ENCODE results near the gene ATP9B. TPM values are rescaled to one million over a fixed set of nuclear protein-coding genes. Genes with fewer than 3 reads are reported as not detected.

The ATP9B gene
- total and polyA plus RNA-seq, 4 donors = 7.1 to 31.4 (median 15.5) TPM

DNA sequence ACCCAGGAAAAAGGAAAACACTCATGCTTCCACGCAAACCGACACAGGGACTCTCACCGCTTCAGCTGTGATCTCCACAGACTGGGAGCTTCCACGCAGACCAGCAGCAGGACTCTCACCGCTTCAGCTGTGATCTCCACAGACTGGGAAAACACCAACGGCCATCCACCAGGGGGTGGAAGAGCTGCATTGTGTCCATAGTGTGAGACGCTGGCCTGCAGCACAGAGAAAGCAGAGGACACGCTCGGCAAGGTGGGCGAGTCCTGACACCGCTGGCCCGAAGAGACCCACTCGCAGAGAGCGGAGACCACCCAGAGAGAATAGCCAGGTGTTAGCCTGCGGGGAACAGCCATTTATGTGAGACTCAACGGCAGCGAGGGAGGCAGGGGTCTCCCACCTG, 284.1 kb downstream of the ATP9B start (continued):
- no peak for TF ChIP-seq ZBTB33 (IDR thresholded peaks at IDR 0.05)
- TF ChIP-seq TAF1 (conservative IDR thresholded peaks at IDR 0.05) = no peak
- TF ChIP-seq MAX (IDR thresholded peaks at IDR 0.05) = no peak
- TF ChIP-seq RAD21 (IDR thresholded peaks at IDR 0.05) = no peak

- Histone ChIP-seq H3K4me3 (ENCODE audit: low read depth in 1 of 3, low read length in 3 of 3) (no peak overlapping the region), H3K4me1 (ENCODE audit: control insufficient read depth in 4 of 4, insufficient read depth in 4 of 4, low read length in 3 of 4) (no peaks in the 10 kb centered on the region), H3K27ac (ENCODE audit: low read depth in 1 of 2, low read length in 2 of 2) (no peak overlapping the region), H3K36me3 (ENCODE audit: control insufficient read depth in 4 of 4, insufficient read depth in 3 of 4, low read depth in 1 of 4, low read length in 3 of 4) (peaks cover 2 to 24% (median 10%) of the 10 kb centered on the region in 4 donors), H3K27me3 (ENCODE audit: control insufficient read depth in 4 of 4, insufficient read depth in 4 of 4, low read length in 3 of 4) (no peaks in the 10 kb centered on the region), H3K9me3 (ENCODE audit: control insufficient read depth in 4 of 4, low read length in 3 of 4) (no peaks in the 10 kb centered on the region), H3K9ac (ENCODE audit: low read depth in 1 of 2, low read length in 2 of 2) (no peak overlapping the region)
- DNase-seq (ENCODE audit: low spot score) = no peak
- 97% methylated on average over 8 of the region's 8 CpGs for WGBS
- TF ChIP-seq GABPA (IDR thresholded peaks at IDR 0.05 in 1 of 2, conservative IDR thresholded peaks at IDR 0.05 in 1 of 2) (no peak), FOXA1 (IDR thresholded peaks at IDR 0.05) (no peak), TAF1 (conservative IDR thresholded peaks at IDR 0.05) (no peak), FOXA2 (IDR thresholded peaks at IDR 0.05) (no peak), RXRA (IDR thresholded peaks at IDR 0.05) (no peak), CTCF (IDR thresholded peaks at IDR 0.05; ENCODE audit: low read depth, low read length, missing input control) (no peak), SP1 (IDR thresholded peaks at IDR 0.05) (no peak), JUND (IDR thresholded peaks at IDR 0.05) (no peak), EGR1 (IDR thresholded peaks at IDR 0.05; ENCODE audit: low read depth in 2 of 2) (no peak), HNF4G (IDR thresholded peaks at IDR 0.05) (no peak), REST (IDR thresholded peaks at IDR 0.05) (no peak), RAD21 (IDR thresholded peaks at IDR 0.05) (no peak), NR2F2 (IDR thresholded peaks at IDR 0.05) (no peak), YY1 (IDR thresholded peaks at IDR 0.05) (no peak), ZBTB33 (IDR thresholded peaks at IDR 0.05) (no peak), MAX (IDR thresholded peaks at IDR 0.05) (no peak), HNF4A (conservative IDR thresholded peaks at IDR 0.05) (no peak)
- TF ChIP-seq, protein P1, sequence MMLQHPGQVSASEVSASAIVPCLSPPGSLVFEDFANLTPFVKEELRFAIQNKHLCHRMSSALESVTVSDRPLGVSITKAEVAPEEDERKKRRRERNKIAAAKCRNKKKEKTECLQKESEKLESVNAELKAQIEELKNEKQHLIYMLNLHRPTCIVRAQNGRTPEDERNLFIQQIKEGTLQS (IDR thresholded peaks at IDR 0.05) = no peak
Observed at GRCh38 chr18:79354350-79354749, 285.2 kb downstream of the ATP9B start.

Data from liver (tissue), 9 donors.